Right lobe of liver (tissue), 4 donors: ENCODE results near the gene CD22.

Experiments used
- CTCF ChIP-seq, 4 donors: fragments of 200-600 bp in 3 of 4; fragments of 450-650 bp in 1 of 4; IDR thresholded peaks; one replicate each; pipeline versions ENCODE4 v1.5.1 to v1.8.0; 2016 to 2022; ENCODE audit warnings: antibody characterized with exemption in 4 of 4, mild to moderate bottlenecking in 2 of 4
- POLR2A ChIP-seq: fragments of 450-650 bp; IDR thresholded peaks from one replicate; pipeline ENCODE4 v1.6.1; 2017; ENCODE audit warnings: antibody characterized with exemption, mild to moderate bottlenecking
- donor health status: DM: no; HTN: no; CAD: no.
- donor health status: DM: no; HTN: no; CAD: no.
- donor health status: DM: no; HTN: yes; CAD: no.

- TF ChIP-seq POLR2A (no peak), CTCF (IDR thresholded peaks at IDR 0.05) (no peak)
These were observed 44.6 kb upstream of the CD22 start for GRCh38 chr19:35284153-35285094.
